ENCODE results near the gene MAG. TPM values are rescaled to one million over a fixed set of nuclear protein-coding genes. Genes with fewer than 3 reads are reported as not detected.

MAG gene
- total and polyA plus RNA-seq, 3 donors from 2014 or later: 5.4 to 18.4 (median 10.8) TPM

GRCh38 chr19:35360880-35361420, 69.0 kb downstream of the MAG start:
- Histone ChIP-seq H3K9me3 (no peaks in the 10 kb centered on the region), H3K4me3 (no peak overlapping the region), H3K36me3 (ENCODE audit: low read depth, missing control alignments) (no peaks in the 10 kb centered on the region), H3K27me3 (no peaks in the 10 kb centered on the region), H3K4me1 (no peaks in the 10 kb centered on the region), H3K27ac (no peak overlapping the region)
- no peak for TF ChIP-seq CTCF (IDR thresholded peaks at IDR 0.05)
- no peak for TF ChIP-seq POLR2A (IDR thresholded peaks at IDR 0.05)
- no peak for DNase-seq
- WGBS, 2 donors: 47 to 74% methylated on average over 5 of the region's 5 CpGs
- intact Hi-C loops (cut with DNase I; ENCODE audit: low total_unique reads): no loop called here

DNA sequence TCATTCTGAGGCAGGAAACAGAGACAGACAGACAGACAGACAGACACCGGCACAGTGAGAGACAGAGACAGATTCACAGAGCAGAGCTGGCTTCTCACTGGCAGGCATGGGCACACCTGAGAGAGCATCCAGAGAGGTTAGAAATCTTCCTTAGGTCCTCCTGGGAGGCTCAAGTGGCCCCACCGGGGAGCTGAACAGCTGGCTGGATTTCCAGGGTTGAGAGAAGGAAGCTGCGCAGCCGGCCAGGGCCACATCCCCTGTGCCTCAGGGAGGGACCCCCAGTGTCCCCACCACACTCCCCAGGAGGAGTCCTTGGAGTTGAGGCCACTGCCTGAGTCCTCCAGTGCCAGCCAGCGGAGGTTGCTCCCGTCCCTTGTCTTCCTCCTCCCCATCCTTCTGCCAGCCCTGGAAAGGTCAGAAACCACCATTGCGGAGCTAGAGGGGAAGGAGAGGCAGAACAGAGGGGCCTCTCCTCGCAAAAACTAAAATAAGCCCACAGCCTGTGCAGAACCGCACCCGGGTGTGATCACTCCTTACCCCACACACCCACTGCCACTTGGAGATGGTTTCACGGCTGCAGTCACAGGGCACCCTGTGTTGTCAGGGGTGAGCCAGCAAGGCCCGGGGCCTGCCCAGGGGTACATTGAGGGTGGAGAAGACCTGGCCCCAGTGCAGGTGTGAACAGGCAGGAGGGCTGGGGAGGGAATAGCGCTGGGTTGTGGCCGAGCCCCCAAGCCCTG, 70.5 kb downstream of the MAG start:
- no peaks in the 10 kb centered on the region for H3K36me3 ChIP-seq (ENCODE audit: low read depth, missing control alignments)
- H3K27ac ChIP-seq: no peak overlapping the region
- H3K4me3 ChIP-seq: no peak overlapping the region
- no peak for TF ChIP-seq CTCF (IDR thresholded peaks at IDR 0.05)
- no peak for TF ChIP-seq POLR2A (IDR thresholded peaks at IDR 0.05)
- no peaks in the 10 kb centered on the region for H3K4me1 ChIP-seq
- whole genome bisulfite sequencing, 2 donors: 90 to 94% methylated on average over 12 of the region's 14 CpGs
- no peaks in the 10 kb centered on the region for H3K9me3 ChIP-seq
- intact Hi-C loops (cut with DNase I; ENCODE audit: low total_unique reads): no loop called here
- no peak for DNase-seq
- H3K27me3 ChIP-seq: no peaks in the 10 kb centered on the region

GRCh38 chr19:35363001-35363590, 71.1 kb downstream of the MAG start:
- DNase-seq: no peak
- intact Hi-C loops (cut with DNase I; ENCODE audit: low total_unique reads): no loop called here
- 79 to 85% methylated on average over 5 to 11 of the region's 11 CpGs for WGBS, 2 donors
- Histone ChIP-seq H3K27me3 (no peaks in the 10 kb centered on the region), H3K9me3 (no peaks in the 10 kb centered on the region), H3K4me3 (no peak overlapping the region), H3K27ac (no peak overlapping the region), H3K36me3 (ENCODE audit: low read depth, missing control alignments) (no peaks in the 10 kb centered on the region), H3K4me1 (no peaks in the 10 kb centered on the region)
- TF ChIP-seq CTCF (IDR thresholded peaks at IDR 0.05): no peak
- no peak for TF ChIP-seq POLR2A (IDR thresholded peaks at IDR 0.05)

Small RNA genes lying within 50 kb of the gene (microRNA-seq; reads per million reads assigned to microRNA genes)
- gene MIR5196 (ENCODE audit: borderline number of aligned reads in 2 of 2, borderline replicate concordance in 1 of 2): 0.70 to 1.4 reads per million in 2 donors

Other genes starting within 250 kb of the MAG start
- gene FXYD3, start 176.3 kb upstream of the MAG start, total RNA-seq: 1 to 10 TPM in 1 of 2 donors, not detected in 1; 2.6 TPM
- not detected for gene FXYD3, start 176.3 kb upstream of the MAG start, polyA plus RNA-seq (ENCODE audit: insufficient read depth, low read depth, low replicate concordance)
- 1 to 10 TPM; 4.5 to 7.9 TPM for gene LGI4, start 157.1 kb upstream of the MAG start, total RNA-seq
- 4.5 TPM for gene LGI4, start 157.1 kb upstream of the MAG start, polyA plus RNA-seq (ENCODE audit: insufficient read depth, low read depth, low replicate concordance)
- 10 to 100 TPM in 1 of 2 donors, 1 to 10 TPM in 1; 2.3 to 11.1 TPM for gene FXYD1, start 153.3 kb upstream of the MAG start, total RNA-seq
- 48.5 TPM for gene FXYD1, start 153.3 kb upstream of the MAG start, polyA plus RNA-seq (ENCODE audit: insufficient read depth, low read depth, low replicate concordance)
- 1 to 10 TPM in 1 of 2 donors, not detected in 1; 1.2 TPM for gene FXYD7, start 148.9 kb upstream of the MAG start, total RNA-seq
- 2.1 TPM for gene FXYD7, start 148.9 kb upstream of the MAG start, polyA plus RNA-seq (ENCODE audit: insufficient read depth, low read depth, low replicate concordance)
- 10 to 100 TPM in 1 of 2 donors, 1 to 10 TPM in 1; 5.7 to 17.5 TPM for gene FXYD5, start 137.4 kb upstream of the MAG start, total RNA-seq
- gene FXYD5, start 137.4 kb upstream of the MAG start, polyA plus RNA-seq (ENCODE audit: insufficient read depth, low read depth, low replicate concordance): 38.1 TPM
- gene FAM187B, start 63.4 kb upstream of the MAG start, total RNA-seq: 100 to 1,000 TPM in 1 of 2 donors, 10 to 100 TPM in 1; 18.4 to 105 TPM
- 79.2 TPM for gene FAM187B, start 63.4 kb upstream of the MAG start, polyA plus RNA-seq (ENCODE audit: insufficient read depth, low read depth, low replicate concordance)
- gene LSR, start 43.2 kb upstream of the MAG start, total RNA-seq: 100 to 1,000 TPM; 154 to 195 TPM
- gene LSR, start 43.2 kb upstream of the MAG start, polyA plus RNA-seq (ENCODE audit: insufficient read depth, low read depth, low replicate concordance): 85.7 TPM
- gene USF2, start 23.2 kb upstream of the MAG start, total RNA-seq: 100 to 1,000 TPM; 105 to 123 TPM
- 83.1 TPM for gene USF2, start 23.2 kb upstream of the MAG start, polyA plus RNA-seq (ENCODE audit: insufficient read depth, low read depth, low replicate concordance)
- not detected for gene HAMP, start 9.6 kb upstream of the MAG start, total RNA-seq
- gene HAMP, start 9.6 kb upstream of the MAG start, polyA plus RNA-seq (ENCODE audit: insufficient read depth, low read depth, low replicate concordance): 1.6 TPM
- gene CD22, start 37.0 kb downstream of the MAG start, total RNA-seq: 10 to 100 TPM; 15.0 TPM
- gene CD22, start 37.0 kb downstream of the MAG start, polyA plus RNA-seq (ENCODE audit: insufficient read depth, low read depth, low replicate concordance): 10.1 TPM
- under 1 TPM; 0.31 to 0.81 TPM for gene FFAR1, start 55.7 kb downstream of the MAG start, total RNA-seq
- 0.26 TPM for gene FFAR1, start 55.7 kb downstream of the MAG start, polyA plus RNA-seq (ENCODE audit: insufficient read depth, low read depth, low replicate concordance)
- gene FFAR3, start 66.3 kb downstream of the MAG start, total RNA-seq: under 1 TPM; 0.25 to 0.47 TPM
- not detected for gene FFAR3, start 66.3 kb downstream of the MAG start, polyA plus RNA-seq (ENCODE audit: insufficient read depth, low read depth, low replicate concordance)
- not detected for gene GPR42, start 78.9 kb downstream of the MAG start, total RNA-seq
- gene GPR42, start 78.9 kb downstream of the MAG start, polyA plus RNA-seq (ENCODE audit: insufficient read depth, low read depth, low replicate concordance): not detected
- gene FFAR2, start 156.1 kb downstream of the MAG start, total RNA-seq: not detected
- 0.20 TPM for gene FFAR2, start 156.1 kb downstream of the MAG start, polyA plus RNA-seq (ENCODE audit: insufficient read depth, low read depth, low replicate concordance)
- gene KRTDAP, start 198.3 kb downstream of the MAG start, total RNA-seq: 1 to 10 TPM; 2.7 to 5.6 TPM
- gene KRTDAP, start 198.3 kb downstream of the MAG start, polyA plus RNA-seq (ENCODE audit: insufficient read depth, low read depth, low replicate concordance): 14.5 TPM
- gene DMKN, start 221.5 kb downstream of the MAG start, total RNA-seq: 1 to 10 TPM; 5.8 to 7.9 TPM
- 24.0 TPM for gene DMKN, start 221.5 kb downstream of the MAG start, polyA plus RNA-seq (ENCODE audit: insufficient read depth, low read depth, low replicate concordance)
- gene SBSN, start 236.2 kb downstream of the MAG start, total RNA-seq: under 1 TPM; 0.16 to 0.19 TPM
- gene SBSN, start 236.2 kb downstream of the MAG start, polyA plus RNA-seq (ENCODE audit: insufficient read depth, low read depth, low replicate concordance): 0.47 TPM
- 100 to 1,000 TPM; 123 to 338 TPM for gene GAPDHS, start 241.3 kb downstream of the MAG start, total RNA-seq
- gene GAPDHS, start 241.3 kb downstream of the MAG start, polyA plus RNA-seq (ENCODE audit: insufficient read depth, low read depth, low replicate concordance): 363 TPM